B cell (primary cell): ENCODE measurements around the gene CSMD2. TPM values are rescaled to one million over a fixed set of nuclear protein-coding genes. Genes with fewer than 3 reads are reported as not detected.
"Not testable (repeated sequence)": the region's sequence is repeated elsewhere in the genome, so short reads cannot be mapped to it uniquely, and the experiment has no call there.

ENCODE experiments used
- ATAC-seq: fragments of 200-7000 bp; cut with Tn5 transposase; one replicate; pipeline ENCODE4 v1.10.0; 2021; ENCODE audit warnings: low read depth, mild to moderate bottlenecking, moderate number of reproducible peaks, moderate library complexity
- CTCF ChIA-PET: fragments of 350-600 bp; sonication (Branson Sonifier 250); formaldehyde crosslinking; loops from one replicate; lab custom pipeline; 2021; ENCODE audit warnings: antibody characterized with exemption, inconsistent platforms; lab: Charles Lee
- POLR2A ChIA-PET: fragments of 350-600 bp; sonication (Branson Sonifier 250); formaldehyde crosslinking; loops from one replicate; lab custom pipeline; 2021; ENCODE audit warnings: antibody characterized with exemption; lab: Charles Lee
- DNase-seq: peaks from one replicate; pipeline ENCODE4 v3.0.0; 2013
- H2AFZ ChIP-seq: 2 replicates; pipeline ENCODE4 v1.6.1; 2012; ENCODE audit warnings: mild to moderate bottlenecking, low read depth, low read length; ENCODE audit not compliant: insufficient read depth, poor library complexity, severe bottlenecking
- H3K27ac ChIP-seq, 2 donors: 1 replicate in 1 of 2; 2 replicates in 1 of 2; pipeline ENCODE4 v1.5.1; 2012 to 2013; ENCODE audit warnings: low read length in 2 of 2, mild to moderate bottlenecking in 2 of 2, moderate library complexity in 1 of 2
- H3K27me3 ChIP-seq, 4 experiments: fragments of 200-600 bp in 1 of 4; sonication (generic) in 1 of 4; replicated peaks in 1 of 4; 1 replicate in 2 of 4; 2 replicates in 2 of 4; pipeline versions ENCODE4 v1.6.1 to v1.7.0; 2013 to 2016; ENCODE audit warnings: low read length in 3 of 4, mild to moderate bottlenecking in 2 of 4, mixed read lengths in 1 of 4, moderate library complexity in 1 of 4; ENCODE audit not compliant: insufficient read depth in 4 of 4, control insufficient read depth in 3 of 4; ENCODE audit errors: control extremely low read depth in 1 of 4
- H3K36me3 ChIP-seq, 2 experiments: replicated peaks in 1 of 2; 1 replicate in 1 of 2; 2 replicates in 1 of 2; pipeline versions ENCODE4 v1.6.1 to v1.7.1; 2013; ENCODE audit warnings: low read length in 1 of 2; ENCODE audit not compliant: insufficient read depth in 2 of 2, control insufficient read depth in 1 of 2; ENCODE audit errors: control extremely low read depth in 1 of 2, extremely low read depth in 1 of 2
- H3K4me1 ChIP-seq, 2 donors: fragments of 200-600 bp in 1 of 2; sonication (generic) in 1 of 2; 1 replicate in 1 of 2; 2 replicates in 1 of 2; pipeline versions ENCODE4 v1.5.1 to v1.6.1; 2013 to 2017; ENCODE audit warnings: low read length in 2 of 2; ENCODE audit not compliant: control insufficient read depth in 2 of 2, insufficient read depth in 2 of 2
- H3K4me2 ChIP-seq: replicated peaks from 2 replicates; pipeline ENCODE3; 2012; ENCODE audit warnings: mild to moderate bottlenecking, low read depth, low read length; ENCODE audit not compliant: poor library complexity, severe bottlenecking
- H3K4me3 ChIP-seq, 5 experiments: fragments of 200-600 bp in 1 of 5; sonication (generic) in 1 of 5; 1 replicate in 3 of 5; 2 replicates in 2 of 5; pipeline versions ENCODE4 v1.5.1 to v1.7.0; 2011 to 2016; ENCODE audit warnings: low read length in 4 of 5, mild to moderate bottlenecking in 4 of 5, low read depth in 2 of 5, control low read depth in 1 of 5, moderate library complexity in 1 of 5; ENCODE audit not compliant: insufficient read depth in 1 of 5; ENCODE audit errors: control extremely low read depth in 1 of 5, extremely low read depth in 1 of 5
- H3K79me2 ChIP-seq: fragments of 200-600 bp; sonication (generic); one replicate; pipeline ENCODE4 v1.6.0; 2016; ENCODE audit warnings: low read length; ENCODE audit not compliant: control insufficient read depth, insufficient read depth
- H3K9ac ChIP-seq: fragments of 200-600 bp; sonication (generic); 2 replicates; pipeline ENCODE4 v1.6.1; 2017; ENCODE audit warnings: mild to moderate bottlenecking, low read length, moderate library complexity
- H3K9me3 ChIP-seq, 3 donors: one replicate each; pipeline versions ENCODE4 v1.6.1 to v1.7.1; 2013; ENCODE audit warnings: low read length in 2 of 3; ENCODE audit not compliant: control insufficient read depth in 2 of 3, insufficient read depth in 1 of 3; ENCODE audit errors: control extremely low read depth in 1 of 3
- H4K20me1 ChIP-seq: 2 replicates; pipeline ENCODE4 v1.6.0; 2012; ENCODE audit warnings: mild to moderate bottlenecking, low read length; ENCODE audit not compliant: insufficient read depth, control insufficient read depth, poor library complexity, severe bottlenecking
- H3K27ac Mint-ChIP-seq: one replicate; pipeline ENCODE4 v1.8.0; 2021; ENCODE audit warnings: mixed read lengths
- H3K27me3 Mint-ChIP-seq: one replicate; pipeline ENCODE4 v1.8.0; 2021; ENCODE audit warnings: mixed read lengths
- H3K4me1 Mint-ChIP-seq: one replicate; pipeline ENCODE4 v1.8.0; 2021; ENCODE audit warnings: mixed read lengths
- H3K4me3 Mint-ChIP-seq: one replicate; pipeline ENCODE4 v1.8.0; 2021; ENCODE audit warnings: mixed read lengths
- H3K9me3 Mint-ChIP-seq: one replicate; pipeline ENCODE4 v1.8.0; 2022; ENCODE audit warnings: mixed read lengths; ENCODE audit not compliant: insufficient read depth
- CTCF ChIP-seq: fragments of 200-600 bp; IDR thresholded peaks from one replicate; pipeline ENCODE4 v1.8.0; 2022; ENCODE audit warnings: antibody characterized with exemption, mild to moderate bottlenecking
- EZH2 ChIP-seq: IDR thresholded peaks from 2 replicates; pipeline ENCODE4 v1.6.1; 2012; ENCODE audit warnings: borderline replicate concordance, low read depth, mild to moderate bottlenecking, moderate library complexity, low read length; ENCODE audit not compliant: insufficient read depth, poor library complexity, severe bottlenecking
- WGBS: methylation state at CpG from one replicate; pipeline ENCODE4 v1.1.5; 2013; ENCODE audit warnings: missing lambda C conversion rate; ENCODE audit not compliant: insufficient coverage; 5-methylcytosine and 5-hydroxymethylcytosine counted together
- intact Hi-C: fragments of 100-400 bp; cut with micrococcal nuclease; formaldehyde crosslinking; loops from one replicate; pipeline ENCODE4 v1.10.0; 2022
- polyA plus RNA-seq: library from polyadenylated mRNA; depleted of rRNA; stranded (reverse); fragments of >200 nt; gene quantifications from 2 replicates; pipeline ENCODE4 v1.2.3, GENCODE V29; 2012
- total RNA-seq, 2 donors: library from RNA; stranded (reverse); fragments of 120-200 nt in 1 of 2; gene quantifications; 1 replicate in 1 of 2; 2 replicates in 1 of 2; pipeline versions ENCODE4 v1.2.3 to v1.2.4, GENCODE V29; 2013 to 2022

Gene CSMD2
- total and polyA plus RNA-seq, 2 donors (not counting 1 experiment from before 2014, with no cell fraction given) = not detected

GRCh38 chr1:34086561-34086960 lies 78.5 kb downstream of the CSMD2 start:
- Mint-ChIP-seq H3K9me3 (no peaks in the 10 kb centered on the region), H3K4me3 (no peak overlapping the region), H3K4me1 (no peaks in the 10 kb centered on the region), H3K27ac (no peak overlapping the region), H3K27me3 (no peaks in the 10 kb centered on the region)
- H3K27me3 ChIP-seq = no peaks in the 10 kb centered on the region
- ChIA-PET POLR2A (no interaction called here), CTCF (no interaction called here)
- peaks cover 0 to 7% (median 0%) of the 10 kb centered on the region in 3 donors for H3K9me3 ChIP-seq
- H3K36me3 ChIP-seq = no peaks in the 10 kb centered on the region
- no peak overlapping the region for H3K4me2 ChIP-seq
- H3K9ac ChIP-seq = no peak overlapping the region
- no peak overlapping the region for H3K27ac ChIP-seq
- no peak for DNase-seq
- no peaks in the 10 kb centered on the region for H4K20me1 ChIP-seq
- H3K4me3 ChIP-seq = no peak overlapping the region
- 56% methylated on average over 1 of the region's 1 CpG for WGBS
- no peaks in the 10 kb centered on the region for H3K79me2 ChIP-seq
- intact Hi-C loops = no loop called here
- ATAC-seq = no peak
- TF ChIP-seq CTCF (no peak), EZH2 (no peak)
- no peak overlapping the region for H2AFZ ChIP-seq
- no peaks in the 10 kb centered on the region for H3K4me1 ChIP-seq

- Mint-ChIP-seq H3K27me3 (no peaks in the 10 kb centered on the region), H3K9me3 (peaks cover 3% of the 10 kb centered on the region), H3K4me3 (no peak overlapping the region), H3K27ac (no peak overlapping the region), H3K4me1 (no peaks in the 10 kb centered on the region)
- Histone ChIP-seq H3K9ac (no peak overlapping the region), H3K4me2 (no peak overlapping the region), H3K9me3 (peaks cover 0 to 8% (median 0%) of the 10 kb centered on the region in 3 donors), H3K27me3 (no peaks in the 10 kb centered on the region), H4K20me1 (no peaks in the 10 kb centered on the region), H3K27ac (no peak overlapping the region), H3K36me3 (no peaks in the 10 kb centered on the region), H3K79me2 (no peaks in the 10 kb centered on the region), H3K4me1 (no peaks in the 10 kb centered on the region), H2AFZ (no peak overlapping the region), H3K4me3 (no peak overlapping the region)
- intact Hi-C loops = no loop called here
- POLR2A ChIA-PET = no interaction called here
- WGBS = 100% methylated on average over 1 of the region's 2 CpGs
- ATAC-seq (no peak), DNase-seq (no peak)
- no peak for TF ChIP-seq CTCF
- TF ChIP-seq EZH2 = no peak
- CTCF ChIA-PET = no interaction called here
Observed at GRCh38 chr1:34083974-34084373, 81.1 kb downstream of the CSMD2 start.

- WGBS = 90% methylated on average over 28 of the region's 43 CpGs
- POLR2A ChIA-PET = not testable (repeated sequence)
Observed at GRCh38 chr1:34082085-34082670, 82.9 kb downstream of the CSMD2 start.

More at GRCh38 chr1:34082085-34082670, 82.9 kb downstream of the CSMD2 start:
- H3K4me1 ChIP-seq, H4K20me1 ChIP-seq, CTCF ChIA-PET, H3K27ac ChIP-seq, H3K4me1 Mint-ChIP-seq, H3K4me3 ChIP-seq, H3K9ac ChIP-seq, H3K27ac Mint-ChIP-seq, H3K4me2 ChIP-seq, H3K4me3 Mint-ChIP-seq, H3K9me3 ChIP-seq, H3K79me2 ChIP-seq, H3K36me3 ChIP-seq, H2AFZ ChIP-seq, intact Hi-C loops, DNase-seq, ATAC-seq, H3K9me3 Mint-ChIP-seq, H3K27me3 Mint-ChIP-seq, H3K27me3 ChIP-seq: not testable (repeated sequence)
